Smooth muscle cell (in vitro differentiated cells): ENCODE results near the gene XCL2. TPM values are rescaled to one million over a fixed set of nuclear protein-coding genes. Genes with fewer than 3 reads are reported as not detected.
"Not testable (repeated sequence)": the region's sequence is repeated elsewhere in the genome, so short reads cannot be mapped to it uniquely, and the experiment has no call there.

Experiments
- DNase-seq: peaks from one replicate; lab custom pipeline; 2025; ENCODE audit not compliant: unreplicated experiment; lab: John Stamatoyannopoulos, UW
- H2AFZ ChIP-seq: fragments of 200-600 bp; sonication (generic); 2 replicates; pipeline ENCODE4 v1.6.0; 2016; ENCODE audit warnings: antibody characterized with exemption, low read depth, mild to moderate bottlenecking
- H3F3A ChIP-seq: fragments of 200-600 bp; sonication (generic); 2 replicates; pipeline ENCODE4 v1.6.0; 2017; ENCODE audit warnings: antibody characterized with exemption, low read depth
- H3K27ac ChIP-seq: fragments of 200-600 bp; sonication (generic); 2 replicates; pipeline ENCODE4 v1.5.1; 2016; ENCODE audit warnings: low read depth, mild to moderate bottlenecking
- H3K27me3 ChIP-seq: fragments of 200-600 bp; sonication (generic); 2 replicates; pipeline ENCODE4 v1.6.1; 2016; ENCODE audit warnings: low read depth, mild to moderate bottlenecking
- H3K36me3 ChIP-seq: fragments of 200-600 bp; sonication (generic); 2 replicates; pipeline ENCODE4 v1.5.1; 2016; ENCODE audit warnings: low read depth
- H3K4me1 ChIP-seq: fragments of 200-600 bp; sonication (generic); 2 replicates; pipeline ENCODE4 v1.5.1; 2016; ENCODE audit warnings: low read depth
- H3K4me2 ChIP-seq: fragments of 200-600 bp; sonication (generic); 2 replicates; pipeline ENCODE4 v1.6.0; 2016; ENCODE audit warnings: mild to moderate bottlenecking
- H3K4me3 ChIP-seq: fragments of 200-600 bp; sonication (generic); 2 replicates; pipeline ENCODE4 v1.5.1; 2016; ENCODE audit warnings: mild to moderate bottlenecking
- H3K79me2 ChIP-seq: fragments of 200-600 bp; sonication (generic); 2 replicates; pipeline ENCODE4 v1.6.0; 2016; ENCODE audit warnings: low read depth, mild to moderate bottlenecking
- H3K9ac ChIP-seq: fragments of 200-600 bp; sonication (generic); 2 replicates; pipeline ENCODE4 v1.6.0; 2016; ENCODE audit warnings: low read depth
- H3K9me3 ChIP-seq: fragments of 200-600 bp; sonication (generic); replicated peaks from 2 replicates; pipeline ENCODE4 v1.5.1; 2016; ENCODE audit warnings: low read depth
- H4K20me1 ChIP-seq: fragments of 200-600 bp; sonication (generic); 2 replicates; pipeline ENCODE4 v1.6.0; 2016; ENCODE audit warnings: low read depth
- WGBS: methylation state at CpG from one replicate; pipeline ENCODE4 v1.1.7; 2016; ENCODE audit warnings: low lambda C conversion rate; 5-methylcytosine and 5-hydroxymethylcytosine counted together
- polyA plus RNA-seq: library from polyadenylated mRNA; unstranded; fragments of >200 nt; fragmentation: Nextera tagmentation; extraction: Ambion mirVana; gene quantifications from 2 replicates; pipeline ENCODE4 v1.2.1, GENCODE V29; 2016
- total RNA-seq: library from RNA; depleted of rRNA; stranded (reverse); fragments of >200 nt; gene quantifications from 2 replicates; pipeline ENCODE4 v1.2.3, GENCODE V29; 2014
- TF ChIP-seq, protein P1 (sequence below): fragments of 200-600 bp; sonication (generic); IDR thresholded peaks from 2 replicates; pipeline ENCODE4 v1.5.1; 2017; ENCODE audit warnings: borderline replicate concordance, mild to moderate bottlenecking, antibody characterized with exemption; ENCODE audit not compliant: insufficient read depth, poor library complexity, severe bottlenecking

The XCL2 gene, protein sequence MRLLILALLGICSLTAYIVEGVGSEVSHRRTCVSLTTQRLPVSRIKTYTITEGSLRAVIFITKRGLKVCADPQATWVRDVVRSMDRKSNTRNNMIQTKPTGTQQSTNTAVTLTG
- total RNA-seq (not detected in 2 replicates), polyA plus RNA-seq (not detected in 2 replicates)

GRCh38 chr1:168543840-168544498 is at the start of gene XCL2:
XCL2 (minus strand) TSS chr1:168543997; CDS start chr1:168543964, 33 bp downstream.
- not testable (repeated sequence) for H3K27me3 ChIP-seq, H3K9me3 ChIP-seq, H4K20me1 ChIP-seq, H3K27ac ChIP-seq, DNase-seq, H2AFZ ChIP-seq, H3K4me1 ChIP-seq, H3K4me3 ChIP-seq, H3K79me2 ChIP-seq, H3K9ac ChIP-seq, H3K4me2 ChIP-seq, H3K36me3 ChIP-seq, H3F3A ChIP-seq
- WGBS, result 88% methylated on average over 6 of the region's 8 CpGs

DNA sequence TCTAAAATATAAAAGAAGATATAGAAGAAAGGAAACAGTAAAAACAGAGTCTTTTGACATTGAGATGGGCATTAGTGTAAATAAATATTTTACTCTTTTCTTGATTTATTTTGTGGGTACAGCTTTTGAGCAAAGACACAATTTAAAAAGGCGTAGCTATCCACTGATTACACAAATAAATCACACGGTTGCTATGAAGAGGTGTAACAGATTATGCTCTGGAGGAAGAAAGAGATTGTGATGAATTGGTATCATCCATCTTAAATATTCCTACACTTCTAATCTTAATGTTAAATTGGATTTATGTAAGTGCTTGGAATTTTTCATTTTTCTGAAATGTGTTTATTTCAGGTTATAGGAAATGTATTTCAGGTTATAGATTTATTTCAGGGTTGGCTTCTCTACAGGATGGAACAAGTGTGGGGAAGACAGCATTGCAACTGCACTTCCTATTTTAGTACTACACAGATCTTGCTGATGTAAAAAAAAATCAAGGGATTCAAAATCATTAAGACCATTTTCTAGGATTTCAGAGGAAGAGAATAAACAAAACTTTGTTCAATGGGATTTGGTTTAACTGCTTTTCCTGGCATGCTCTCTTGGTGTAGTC is 47.9 kb upstream of the XCL2 start:
- Histone ChIP-seq H3K4me2 (no peak overlapping the region), H3K4me3 (no peak overlapping the region), H3K27me3 (no peaks in the 10 kb centered on the region), H3F3A (no peaks in the 10 kb centered on the region), H3K9ac (no peak overlapping the region), H3K4me1 (no peaks in the 10 kb centered on the region), H3K27ac (no peak overlapping the region), H3K79me2 (no peaks in the 10 kb centered on the region), H3K9me3 (no peaks in the 10 kb centered on the region), H4K20me1 (no peaks in the 10 kb centered on the region), H3K36me3 (no peaks in the 10 kb centered on the region), H2AFZ (no peak overlapping the region)
- no peak for DNase-seq
- 98% methylated on average over 2 of the region's 2 CpGs for WGBS
- TF ChIP-seq, protein P1, sequence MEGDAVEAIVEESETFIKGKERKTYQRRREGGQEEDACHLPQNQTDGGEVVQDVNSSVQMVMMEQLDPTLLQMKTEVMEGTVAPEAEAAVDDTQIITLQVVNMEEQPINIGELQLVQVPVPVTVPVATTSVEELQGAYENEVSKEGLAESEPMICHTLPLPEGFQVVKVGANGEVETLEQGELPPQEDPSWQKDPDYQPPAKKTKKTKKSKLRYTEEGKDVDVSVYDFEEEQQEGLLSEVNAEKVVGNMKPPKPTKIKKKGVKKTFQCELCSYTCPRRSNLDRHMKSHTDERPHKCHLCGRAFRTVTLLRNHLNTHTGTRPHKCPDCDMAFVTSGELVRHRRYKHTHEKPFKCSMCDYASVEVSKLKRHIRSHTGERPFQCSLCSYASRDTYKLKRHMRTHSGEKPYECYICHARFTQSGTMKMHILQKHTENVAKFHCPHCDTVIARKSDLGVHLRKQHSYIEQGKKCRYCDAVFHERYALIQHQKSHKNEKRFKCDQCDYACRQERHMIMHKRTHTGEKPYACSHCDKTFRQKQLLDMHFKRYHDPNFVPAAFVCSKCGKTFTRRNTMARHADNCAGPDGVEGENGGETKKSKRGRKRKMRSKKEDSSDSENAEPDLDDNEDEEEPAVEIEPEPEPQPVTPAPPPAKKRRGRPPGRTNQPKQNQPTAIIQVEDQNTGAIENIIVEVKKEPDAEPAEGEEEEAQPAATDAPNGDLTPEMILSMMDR, result no peak

- Histone ChIP-seq H3K9ac (no peak overlapping the region), H3K79me2 (no peaks in the 10 kb centered on the region), H3K4me3 (no peak overlapping the region), H3K27me3 (no peaks in the 10 kb centered on the region), H3K27ac (no peak overlapping the region), H4K20me1 (no peaks in the 10 kb centered on the region), H2AFZ (no peak overlapping the region), H3K4me2 (no peak overlapping the region), H3F3A (no peaks in the 10 kb centered on the region), H3K9me3 (no peaks in the 10 kb centered on the region), H3K36me3 (no peaks in the 10 kb centered on the region), H3K4me1 (no peaks in the 10 kb centered on the region)
- no peak for DNase-seq
- WGBS, result 93% methylated on average over 5 of the region's 5 CpGs
- TF ChIP-seq, protein P1, result no peak
Measured at GRCh38 chr1:168591066-168591465, 47.3 kb upstream of the XCL2 start.

GRCh38 chr1:168589167-168589566 is 45.4 kb upstream of the XCL2 start:
- no peaks in the 10 kb centered on the region for H3K79me2 ChIP-seq
- no peak overlapping the region for H3K9ac ChIP-seq
- no peaks in the 10 kb centered on the region for H4K20me1 ChIP-seq
- H3K27ac ChIP-seq, result no peak overlapping the region
- H3F3A ChIP-seq, result no peaks in the 10 kb centered on the region
- no peaks in the 10 kb centered on the region for H3K36me3 ChIP-seq
- TF ChIP-seq, protein P1, result no peak
- no peaks in the 10 kb centered on the region for H3K4me1 ChIP-seq
- H3K27me3 ChIP-seq, result no peaks in the 10 kb centered on the region
- WGBS, result 91% methylated on average over 2 of the region's 2 CpGs
- H2AFZ ChIP-seq, result no peak overlapping the region
- H3K9me3 ChIP-seq, result no peaks in the 10 kb centered on the region
- DNase-seq, result no peak
- no peak overlapping the region for H3K4me2 ChIP-seq
- H3K4me3 ChIP-seq, result no peak overlapping the region
